Uterus (tissue), 2 donors: ENCODE data around the gene KCNIP2.

ENCODE experiments used
- POLR2A ChIP-seq, 2 donors: fragments of 450-650 bp; IDR thresholded peaks; one replicate each; pipeline ENCODE4 v1.6.1; 2016; ENCODE audit warnings: antibody characterized with exemption in 2 of 2, mild to moderate bottlenecking in 1 of 2, moderate library complexity in 1 of 2
- TF ChIP-seq, protein P1 (sequence below), 4 experiments: fragments of 200-600 bp in 2 of 4; fragments of 450-650 bp in 2 of 4; sonication (generic) in 2 of 4; IDR thresholded peaks; one replicate each; pipeline ENCODE4 v1.5.1; 2016 to 2019; ENCODE audit warnings: antibody characterized with exemption in 4 of 4, mild to moderate bottlenecking in 2 of 4, moderate library complexity in 1 of 4

DNA sequence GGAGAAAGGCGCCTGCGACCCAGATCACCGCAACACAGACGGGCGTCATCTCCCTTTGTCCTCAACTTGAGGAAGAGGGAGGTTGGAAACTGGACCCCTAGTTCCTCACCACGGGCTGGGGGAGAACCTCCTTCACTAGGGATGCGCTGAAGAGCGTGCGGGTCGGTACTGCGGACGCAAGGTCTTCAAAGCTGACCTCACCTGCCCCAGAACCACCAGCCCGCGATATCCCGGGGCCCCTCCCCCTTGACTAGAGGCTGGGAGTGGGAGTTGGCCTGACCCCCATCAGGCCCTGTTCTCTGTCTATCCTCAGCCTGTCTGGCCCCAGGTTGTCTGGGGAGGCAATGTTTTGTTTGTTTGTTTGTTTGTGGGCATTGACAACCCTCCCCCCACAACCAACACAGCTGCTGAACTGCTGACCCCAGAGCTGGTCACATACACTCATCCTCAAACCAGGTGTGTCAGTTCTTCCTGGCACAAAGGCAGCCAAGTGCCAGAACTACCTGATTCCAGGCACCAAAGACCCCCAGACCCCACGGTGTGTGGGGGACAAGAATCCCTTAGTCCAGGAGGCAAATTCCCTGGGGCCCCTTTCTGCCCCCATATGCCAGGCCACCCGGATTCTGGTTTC, 63.3 kb downstream of the KCNIP2 start:
- TF ChIP-seq, protein P1, sequence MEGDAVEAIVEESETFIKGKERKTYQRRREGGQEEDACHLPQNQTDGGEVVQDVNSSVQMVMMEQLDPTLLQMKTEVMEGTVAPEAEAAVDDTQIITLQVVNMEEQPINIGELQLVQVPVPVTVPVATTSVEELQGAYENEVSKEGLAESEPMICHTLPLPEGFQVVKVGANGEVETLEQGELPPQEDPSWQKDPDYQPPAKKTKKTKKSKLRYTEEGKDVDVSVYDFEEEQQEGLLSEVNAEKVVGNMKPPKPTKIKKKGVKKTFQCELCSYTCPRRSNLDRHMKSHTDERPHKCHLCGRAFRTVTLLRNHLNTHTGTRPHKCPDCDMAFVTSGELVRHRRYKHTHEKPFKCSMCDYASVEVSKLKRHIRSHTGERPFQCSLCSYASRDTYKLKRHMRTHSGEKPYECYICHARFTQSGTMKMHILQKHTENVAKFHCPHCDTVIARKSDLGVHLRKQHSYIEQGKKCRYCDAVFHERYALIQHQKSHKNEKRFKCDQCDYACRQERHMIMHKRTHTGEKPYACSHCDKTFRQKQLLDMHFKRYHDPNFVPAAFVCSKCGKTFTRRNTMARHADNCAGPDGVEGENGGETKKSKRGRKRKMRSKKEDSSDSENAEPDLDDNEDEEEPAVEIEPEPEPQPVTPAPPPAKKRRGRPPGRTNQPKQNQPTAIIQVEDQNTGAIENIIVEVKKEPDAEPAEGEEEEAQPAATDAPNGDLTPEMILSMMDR (IDR thresholded peaks at IDR 0.05), result no peak
- TF ChIP-seq POLR2A (IDR thresholded peaks at IDR 0.05), result no peak
